ENCODE data around the gene TBC1D8. TPM values are rescaled to one million over a fixed set of nuclear protein-coding genes. Genes with fewer than 3 reads are reported as not detected.

Gene TBC1D8
- total and polyA plus RNA-seq, 2 of the 13 experiments (the other 11 are each of a cell fraction or from before 2014, with no cell fraction given): 45.1 to 95.4 TPM

DNA sequence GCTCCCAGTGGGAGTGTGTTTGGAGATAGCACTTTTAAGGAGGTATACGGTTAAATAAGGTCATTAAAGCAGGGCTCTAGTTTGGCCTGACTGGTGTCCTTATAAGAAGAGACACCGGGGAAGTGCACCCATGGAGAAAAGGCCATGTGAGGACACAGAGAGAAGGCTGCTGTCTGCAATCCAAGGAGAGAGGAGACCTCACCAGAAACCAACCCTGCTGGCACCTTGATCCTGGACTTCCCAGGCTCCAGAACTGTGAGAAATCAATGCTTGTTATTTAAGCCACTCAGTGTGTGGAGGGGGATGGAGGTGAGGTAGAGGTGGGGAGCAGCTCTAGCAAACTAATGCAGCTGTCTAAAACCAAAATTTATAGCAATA lies 87.1 kb downstream of the TBC1D8 start (continued):
- TF ChIP-seq, protein P1, sequence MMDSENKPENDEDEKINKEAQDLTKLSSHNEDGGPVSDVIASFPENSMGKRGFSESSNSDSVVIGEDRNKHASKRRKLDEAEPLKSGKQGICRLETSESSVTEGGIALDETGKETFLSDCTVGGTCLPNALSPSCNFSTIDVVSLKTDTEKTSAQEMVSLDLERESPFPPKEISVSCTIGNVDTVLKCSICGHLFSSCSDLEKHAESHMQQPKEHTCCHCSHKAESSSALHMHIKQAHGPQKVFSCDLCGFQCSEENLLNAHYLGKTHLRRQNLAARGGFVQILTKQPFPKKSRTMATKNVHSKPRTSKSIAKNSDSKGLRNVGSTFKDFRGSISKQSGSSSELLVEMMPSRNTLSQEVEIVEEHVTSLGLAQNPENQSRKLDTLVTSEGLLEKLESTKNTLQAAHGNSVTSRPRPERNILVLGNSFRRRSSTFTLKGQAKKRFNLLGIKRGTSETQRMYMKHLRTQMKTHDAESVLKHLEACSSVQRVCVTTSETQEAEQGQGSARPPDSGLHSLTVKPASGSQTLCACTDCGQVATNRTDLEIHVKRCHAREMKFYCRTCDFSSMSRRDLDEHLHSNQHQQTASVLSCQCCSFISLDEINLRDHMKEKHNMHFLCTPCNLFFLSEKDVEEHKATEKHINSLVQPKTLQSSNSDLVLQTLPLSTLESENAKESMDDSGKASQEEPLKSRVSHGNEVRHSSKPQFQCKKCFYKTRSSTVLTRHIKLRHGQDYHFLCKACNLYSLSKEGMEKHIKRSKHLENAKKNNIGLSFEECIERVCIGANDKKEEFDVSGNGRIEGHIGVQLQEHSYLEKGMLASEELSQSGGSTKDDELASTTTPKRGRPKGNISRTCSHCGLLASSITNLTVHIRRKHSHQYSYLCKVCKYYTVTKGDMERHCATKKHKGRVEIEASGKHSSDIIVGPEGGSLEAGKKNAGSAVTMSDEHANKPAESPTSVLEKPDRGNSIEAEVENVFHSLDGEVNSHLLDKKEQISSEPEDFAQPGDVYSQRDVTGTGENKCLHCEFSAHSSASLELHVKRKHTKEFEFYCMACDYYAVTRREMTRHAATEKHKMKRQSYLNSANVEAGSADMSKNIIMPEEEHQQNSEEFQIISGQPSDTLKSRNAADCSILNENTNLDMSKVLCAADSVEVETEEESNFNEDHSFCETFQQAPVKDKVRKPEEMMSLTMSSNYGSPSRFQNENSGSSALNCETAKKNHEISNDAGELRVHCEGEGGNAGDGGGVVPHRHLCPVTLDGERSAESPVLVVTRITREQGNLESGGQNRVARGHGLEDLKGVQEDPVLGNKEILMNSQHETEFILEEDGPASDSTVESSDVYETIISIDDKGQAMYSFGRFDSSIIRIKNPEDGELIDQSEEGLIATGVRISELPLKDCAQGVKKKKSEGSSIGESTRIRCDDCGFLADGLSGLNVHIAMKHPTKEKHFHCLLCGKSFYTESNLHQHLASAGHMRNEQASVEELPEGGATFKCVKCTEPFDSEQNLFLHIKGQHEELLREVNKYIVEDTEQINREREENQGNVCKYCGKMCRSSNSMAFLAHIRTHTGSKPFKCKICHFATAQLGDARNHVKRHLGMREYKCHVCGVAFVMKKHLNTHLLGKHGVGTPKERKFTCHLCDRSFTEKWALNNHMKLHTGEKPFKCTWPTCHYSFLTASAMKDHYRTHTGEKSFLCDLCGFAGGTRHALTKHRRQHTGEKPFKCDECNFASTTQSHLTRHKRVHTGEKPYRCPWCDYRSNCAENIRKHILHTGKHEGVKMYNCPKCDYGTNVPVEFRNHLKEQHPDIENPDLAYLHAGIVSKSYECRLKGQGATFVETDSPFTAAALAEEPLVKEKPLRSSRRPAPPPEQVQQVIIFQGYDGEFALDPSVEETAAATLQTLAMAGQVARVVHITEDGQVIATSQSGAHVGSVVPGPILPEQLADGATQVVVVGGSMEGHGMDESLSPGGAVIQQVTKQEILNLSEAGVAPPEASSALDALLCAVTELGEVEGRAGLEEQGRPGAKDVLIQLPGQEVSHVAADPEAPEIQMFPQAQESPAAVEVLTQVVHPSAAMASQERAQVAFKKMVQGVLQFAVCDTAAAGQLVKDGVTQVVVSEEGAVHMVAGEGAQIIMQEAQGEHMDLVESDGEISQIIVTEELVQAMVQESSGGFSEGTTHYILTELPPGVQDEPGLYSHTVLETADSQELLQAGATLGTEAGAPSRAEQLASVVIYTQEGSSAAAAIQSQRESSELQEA (CRISPR knock-in tag; IDR thresholded peaks at IDR 0.05; ENCODE audit: not compliant biosample characterization): no peak
- TF ChIP-seq GATAD1 (CRISPR knock-in tag; IDR thresholded peaks at IDR 0.05) (no peak), ZNF605 (CRISPR knock-in tag; IDR thresholded peaks at IDR 0.05) (no peak), GPN1 (CRISPR knock-in tag; IDR thresholded peaks at IDR 0.05; ENCODE audit: borderline replicate concordance) (no peak), ONECUT2 (CRISPR knock-in tag; IDR thresholded peaks at IDR 0.05) (no peak), SP5 (CRISPR knock-in tag; IDR thresholded peaks at IDR 0.05; ENCODE audit: borderline replicate concordance, low read depth) (no peak), AKAP8 (CRISPR knock-in tag; IDR thresholded peaks at IDR 0.05) (no peak), ZKSCAN5 (CRISPR knock-in tag; IDR thresholded peaks at IDR 0.05) (no peak), NRL (CRISPR knock-in tag; IDR thresholded peaks at IDR 0.05; ENCODE audit: borderline replicate concordance) (no peak), ZNF441 (CRISPR knock-in tag; IDR thresholded peaks at IDR 0.05; ENCODE audit: borderline replicate concordance) (peak; percentile 96), HMG20B (CRISPR knock-in tag; conservative IDR thresholded peaks at IDR 0.05) (no peak), ZFP41 (CRISPR knock-in tag; IDR thresholded peaks at IDR 0.05; ENCODE audit: borderline replicate concordance) (no peak), NFE2L2 (IDR thresholded peaks at IDR 0.05; ENCODE audit: low read length) (no peak), JDP2 (CRISPR knock-in tag; IDR thresholded peaks at IDR 0.05; ENCODE audit: borderline replicate concordance) (no peak), PAX8 (CRISPR knock-in tag; IDR thresholded peaks at IDR 0.05; ENCODE audit: borderline replicate concordance) (no peak), CENPX (CRISPR knock-in tag; IDR thresholded peaks at IDR 0.05) (no peak)
- TF ChIP-seq, protein P2, sequence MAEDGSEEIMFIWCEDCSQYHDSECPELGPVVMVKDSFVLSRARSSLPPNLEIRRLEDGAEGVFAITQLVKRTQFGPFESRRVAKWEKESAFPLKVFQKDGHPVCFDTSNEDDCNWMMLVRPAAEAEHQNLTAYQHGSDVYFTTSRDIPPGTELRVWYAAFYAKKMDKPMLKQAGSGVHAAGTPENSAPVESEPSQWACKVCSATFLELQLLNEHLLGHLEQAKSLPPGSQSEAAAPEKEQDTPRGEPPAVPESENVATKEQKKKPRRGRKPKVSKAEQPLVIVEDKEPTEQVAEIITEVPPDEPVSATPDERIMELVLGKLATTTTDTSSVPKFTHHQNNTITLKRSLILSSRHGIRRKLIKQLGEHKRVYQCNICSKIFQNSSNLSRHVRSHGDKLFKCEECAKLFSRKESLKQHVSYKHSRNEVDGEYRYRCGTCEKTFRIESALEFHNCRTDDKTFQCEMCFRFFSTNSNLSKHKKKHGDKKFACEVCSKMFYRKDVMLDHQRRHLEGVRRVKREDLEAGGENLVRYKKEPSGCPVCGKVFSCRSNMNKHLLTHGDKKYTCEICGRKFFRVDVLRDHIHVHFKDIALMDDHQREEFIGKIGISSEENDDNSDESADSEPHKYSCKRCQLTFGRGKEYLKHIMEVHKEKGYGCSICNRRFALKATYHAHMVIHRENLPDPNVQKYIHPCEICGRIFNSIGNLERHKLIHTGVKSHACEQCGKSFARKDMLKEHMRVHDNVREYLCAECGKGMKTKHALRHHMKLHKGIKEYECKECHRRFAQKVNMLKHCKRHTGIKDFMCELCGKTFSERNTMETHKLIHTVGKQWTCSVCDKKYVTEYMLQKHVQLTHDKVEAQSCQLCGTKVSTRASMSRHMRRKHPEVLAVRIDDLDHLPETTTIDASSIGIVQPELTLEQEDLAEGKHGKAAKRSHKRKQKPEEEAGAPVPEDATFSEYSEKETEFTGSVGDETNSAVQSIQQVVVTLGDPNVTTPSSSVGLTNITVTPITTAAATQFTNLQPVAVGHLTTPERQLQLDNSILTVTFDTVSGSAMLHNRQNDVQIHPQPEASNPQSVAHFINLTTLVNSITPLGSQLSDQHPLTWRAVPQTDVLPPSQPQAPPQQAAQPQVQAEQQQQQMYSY (CRISPR knock-in tag; IDR thresholded peaks at IDR 0.05): no peak
- TF ChIP-seq, protein P3, sequence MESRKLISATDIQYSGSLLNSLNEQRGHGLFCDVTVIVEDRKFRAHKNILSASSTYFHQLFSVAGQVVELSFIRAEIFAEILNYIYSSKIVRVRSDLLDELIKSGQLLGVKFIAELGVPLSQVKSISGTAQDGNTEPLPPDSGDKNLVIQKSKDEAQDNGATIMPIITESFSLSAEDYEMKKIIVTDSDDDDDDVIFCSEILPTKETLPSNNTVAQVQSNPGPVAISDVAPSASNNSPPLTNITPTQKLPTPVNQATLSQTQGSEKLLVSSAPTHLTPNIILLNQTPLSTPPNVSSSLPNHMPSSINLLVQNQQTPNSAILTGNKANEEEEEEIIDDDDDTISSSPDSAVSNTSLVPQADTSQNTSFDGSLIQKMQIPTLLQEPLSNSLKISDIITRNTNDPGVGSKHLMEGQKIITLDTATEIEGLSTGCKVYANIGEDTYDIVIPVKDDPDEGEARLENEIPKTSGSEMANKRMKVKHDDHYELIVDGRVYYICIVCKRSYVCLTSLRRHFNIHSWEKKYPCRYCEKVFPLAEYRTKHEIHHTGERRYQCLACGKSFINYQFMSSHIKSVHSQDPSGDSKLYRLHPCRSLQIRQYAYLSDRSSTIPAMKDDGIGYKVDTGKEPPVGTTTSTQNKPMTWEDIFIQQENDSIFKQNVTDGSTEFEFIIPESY (CRISPR knock-in tag; IDR thresholded peaks at IDR 0.05): no peak

Measured in HepG2 (cell line).